ENCODE results near the gene ODC1. TPM values are rescaled to one million over a fixed set of nuclear protein-coding genes. Genes with fewer than 3 reads are reported as not detected.

Gene ODC1
- total RNA-seq, 1 experiment from 2014 or later: 46.6 TPM

DNA sequence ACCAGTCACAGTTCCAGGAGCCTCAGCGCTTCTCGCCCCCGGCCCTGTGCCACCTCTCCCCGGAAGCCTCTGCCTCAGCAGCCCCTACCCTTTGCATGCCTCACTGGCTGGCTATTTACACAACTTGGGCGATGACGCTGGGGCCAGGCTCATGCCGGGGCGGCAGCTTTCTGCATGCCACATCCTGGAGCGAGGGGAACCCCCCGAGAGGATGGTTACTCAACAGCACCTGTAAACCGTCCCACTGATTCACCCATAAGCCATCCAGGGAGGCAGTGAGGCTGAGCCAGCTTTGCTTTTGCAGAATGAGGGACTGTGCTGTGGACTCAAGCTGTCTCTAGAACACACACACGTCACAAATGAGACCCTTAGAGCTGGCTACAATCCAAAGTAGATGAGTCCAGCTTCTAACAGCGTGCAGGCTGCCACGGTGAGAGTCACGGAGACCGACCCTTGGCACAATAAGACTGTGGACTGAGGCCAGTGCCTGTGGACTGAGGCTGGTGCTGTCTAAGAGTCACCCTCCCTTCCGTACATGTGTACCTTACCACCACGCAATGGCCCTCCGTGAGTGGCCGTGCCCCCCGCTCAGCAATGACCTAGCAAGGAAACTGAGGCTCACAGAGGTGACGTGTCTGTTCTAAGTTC, 45.6 kb upstream of the ODC1 start:
- DNase-seq (ENCODE audit: low spot score) (no peak), ATAC-seq (no peak)
- ChIA-PET CTCF (interaction anchor here (2.2 kb wide), 1 partner anchor 22 kb away, joined by 5 read pairs; no protein-coding TSS in a partner anchor), POLR2A (no interaction called here)
- peaks cover 8% of the 10 kb centered on the region for H3K36me3 Mint-ChIP-seq
- peaks cover 6% of the 10 kb centered on the region for H3K4me1 Mint-ChIP-seq
- H3K9me3 Mint-ChIP-seq: peaks cover 8% of the 10 kb centered on the region
- no peak overlapping the region for H3K27ac Mint-ChIP-seq
- no peak overlapping the region for H3K4me3 Mint-ChIP-seq
- TF ChIP-seq GABPB1 (CRISPR knock-in tag; IDR thresholded peaks at IDR 0.05): peak; percentile 49; the same call in 1 of the 2 replicates
- TF ChIP-seq, protein P1, sequence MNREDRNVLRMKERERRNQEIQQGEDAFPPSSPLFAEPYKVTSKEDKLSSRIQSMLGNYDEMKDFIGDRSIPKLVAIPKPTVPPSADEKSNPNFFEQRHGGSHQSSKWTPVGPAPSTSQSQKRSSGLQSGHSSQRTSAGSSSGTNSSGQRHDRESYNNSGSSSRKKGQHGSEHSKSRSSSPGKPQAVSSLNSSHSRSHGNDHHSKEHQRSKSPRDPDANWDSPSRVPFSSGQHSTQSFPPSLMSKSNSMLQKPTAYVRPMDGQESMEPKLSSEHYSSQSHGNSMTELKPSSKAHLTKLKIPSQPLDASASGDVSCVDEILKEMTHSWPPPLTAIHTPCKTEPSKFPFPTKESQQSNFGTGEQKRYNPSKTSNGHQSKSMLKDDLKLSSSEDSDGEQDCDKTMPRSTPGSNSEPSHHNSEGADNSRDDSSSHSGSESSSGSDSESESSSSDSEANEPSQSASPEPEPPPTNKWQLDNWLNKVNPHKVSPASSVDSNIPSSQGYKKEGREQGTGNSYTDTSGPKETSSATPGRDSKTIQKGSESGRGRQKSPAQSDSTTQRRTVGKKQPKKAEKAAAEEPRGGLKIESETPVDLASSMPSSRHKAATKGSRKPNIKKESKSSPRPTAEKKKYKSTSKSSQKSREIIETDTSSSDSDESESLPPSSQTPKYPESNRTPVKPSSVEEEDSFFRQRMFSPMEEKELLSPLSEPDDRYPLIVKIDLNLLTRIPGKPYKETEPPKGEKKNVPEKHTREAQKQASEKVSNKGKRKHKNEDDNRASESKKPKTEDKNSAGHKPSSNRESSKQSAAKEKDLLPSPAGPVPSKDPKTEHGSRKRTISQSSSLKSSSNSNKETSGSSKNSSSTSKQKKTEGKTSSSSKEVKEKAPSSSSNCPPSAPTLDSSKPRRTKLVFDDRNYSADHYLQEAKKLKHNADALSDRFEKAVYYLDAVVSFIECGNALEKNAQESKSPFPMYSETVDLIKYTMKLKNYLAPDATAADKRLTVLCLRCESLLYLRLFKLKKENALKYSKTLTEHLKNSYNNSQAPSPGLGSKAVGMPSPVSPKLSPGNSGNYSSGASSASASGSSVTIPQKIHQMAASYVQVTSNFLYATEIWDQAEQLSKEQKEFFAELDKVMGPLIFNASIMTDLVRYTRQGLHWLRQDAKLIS (CRISPR knock-in tag; IDR thresholded peaks at IDR 0.05; ENCODE audit: borderline replicate concordance): no peak
- TF ChIP-seq, protein P2, sequence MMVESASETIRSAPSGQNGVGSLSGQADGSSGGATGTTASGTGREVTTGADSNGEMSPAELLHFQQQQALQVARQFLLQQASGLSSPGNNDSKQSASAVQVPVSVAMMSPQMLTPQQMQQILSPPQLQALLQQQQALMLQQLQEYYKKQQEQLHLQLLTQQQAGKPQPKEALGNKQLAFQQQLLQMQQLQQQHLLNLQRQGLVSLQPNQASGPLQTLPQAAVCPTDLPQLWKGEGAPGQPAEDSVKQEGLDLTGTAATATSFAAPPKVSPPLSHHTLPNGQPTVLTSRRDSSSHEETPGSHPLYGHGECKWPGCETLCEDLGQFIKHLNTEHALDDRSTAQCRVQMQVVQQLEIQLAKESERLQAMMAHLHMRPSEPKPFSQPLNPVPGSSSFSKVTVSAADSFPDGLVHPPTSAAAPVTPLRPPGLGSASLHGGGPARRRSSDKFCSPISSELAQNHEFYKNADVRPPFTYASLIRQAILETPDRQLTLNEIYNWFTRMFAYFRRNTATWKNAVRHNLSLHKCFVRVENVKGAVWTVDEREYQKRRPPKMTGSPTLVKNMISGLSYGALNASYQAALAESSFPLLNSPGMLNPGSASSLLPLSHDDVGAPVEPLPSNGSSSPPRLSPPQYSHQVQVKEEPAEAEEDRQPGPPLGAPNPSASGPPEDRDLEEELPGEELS (CRISPR knock-in tag; IDR thresholded peaks at IDR 0.05): no peak
- no peak for TF ChIP-seq FOXP1 (CRISPR knock-in tag; IDR thresholded peaks at IDR 0.05; ENCODE audit: borderline replicate concordance)
- no peak for TF ChIP-seq JUN (CRISPR knock-in tag; IDR thresholded peaks at IDR 0.05)
- no peaks in the 10 kb centered on the region for H3K27me3 Mint-ChIP-seq (ENCODE audit: low read depth)

DNA sequence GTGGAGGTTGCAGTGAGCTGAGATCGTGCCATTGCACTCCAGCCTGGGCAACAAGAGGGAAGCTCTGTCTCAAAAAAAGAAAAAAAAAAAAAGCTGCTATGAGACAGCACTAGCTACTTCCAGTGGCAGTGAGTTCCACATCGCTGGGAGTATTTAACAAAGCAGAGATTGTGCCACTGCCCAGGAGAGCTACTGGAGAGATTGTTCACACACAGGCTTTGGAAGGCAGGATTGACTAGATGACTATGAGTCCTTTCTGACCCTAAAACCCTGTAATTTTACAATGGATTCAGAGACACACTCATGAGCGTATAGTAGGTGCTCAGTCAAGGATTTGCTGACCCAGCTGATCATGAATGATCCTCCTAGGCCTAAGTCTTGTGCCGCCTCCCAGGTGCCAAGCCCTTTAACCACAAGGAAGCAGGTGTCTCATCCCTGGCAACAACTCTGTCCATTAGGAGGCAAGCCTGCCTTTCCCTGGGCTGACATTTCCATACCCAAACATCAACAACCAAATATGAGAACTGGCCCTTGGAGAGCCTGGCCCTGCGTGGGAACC, 45.0 kb upstream of the ODC1 start:
- Mint-ChIP-seq H3K27me3 (ENCODE audit: low read depth) (no peaks in the 10 kb centered on the region), H3K36me3 (peaks cover 8% of the 10 kb centered on the region), H3K4me1 (peaks cover 6% of the 10 kb centered on the region), H3K27ac (no peak overlapping the region), H3K4me3 (no peak overlapping the region), H3K9me3 (peaks cover 8% of the 10 kb centered on the region)
- ChIA-PET POLR2A (interaction anchor here (0.7 kb wide), 1 partner anchor 145 kb away, joined by 4 read pairs; no protein-coding TSS in a partner anchor), CTCF (interaction anchor here (0.6 to 2.2 kb wide), 2 partner anchors 21 to 26 kb away, joined by 4 to 5 read pairs; no protein-coding TSS in a partner anchor)
- no peak for ATAC-seq
- DNase-seq (ENCODE audit: low spot score): no peak
- TF ChIP-seq SOX15 (CRISPR knock-in tag; IDR thresholded peaks at IDR 0.05) (no peak), KAT7 (CRISPR knock-in tag; IDR thresholded peaks at IDR 0.05; ENCODE audit: borderline replicate concordance) (no peak), ZNF671 (CRISPR knock-in tag; IDR thresholded peaks at IDR 0.05) (no peak), TEAD1 (CRISPR knock-in tag; IDR thresholded peaks at IDR 0.05) (no peak), GRHL2 (CRISPR knock-in tag; IDR thresholded peaks at IDR 0.05; ENCODE audit: insufficient replicate concordance, severe bottlenecking) (no peak), ZNF138 (CRISPR knock-in tag; conservative IDR thresholded peaks at IDR 0.05) (no peak), OVOL2 (CRISPR knock-in tag; IDR thresholded peaks at IDR 0.05; ENCODE audit: borderline replicate concordance) (no peak)
- TF ChIP-seq, protein P3, sequence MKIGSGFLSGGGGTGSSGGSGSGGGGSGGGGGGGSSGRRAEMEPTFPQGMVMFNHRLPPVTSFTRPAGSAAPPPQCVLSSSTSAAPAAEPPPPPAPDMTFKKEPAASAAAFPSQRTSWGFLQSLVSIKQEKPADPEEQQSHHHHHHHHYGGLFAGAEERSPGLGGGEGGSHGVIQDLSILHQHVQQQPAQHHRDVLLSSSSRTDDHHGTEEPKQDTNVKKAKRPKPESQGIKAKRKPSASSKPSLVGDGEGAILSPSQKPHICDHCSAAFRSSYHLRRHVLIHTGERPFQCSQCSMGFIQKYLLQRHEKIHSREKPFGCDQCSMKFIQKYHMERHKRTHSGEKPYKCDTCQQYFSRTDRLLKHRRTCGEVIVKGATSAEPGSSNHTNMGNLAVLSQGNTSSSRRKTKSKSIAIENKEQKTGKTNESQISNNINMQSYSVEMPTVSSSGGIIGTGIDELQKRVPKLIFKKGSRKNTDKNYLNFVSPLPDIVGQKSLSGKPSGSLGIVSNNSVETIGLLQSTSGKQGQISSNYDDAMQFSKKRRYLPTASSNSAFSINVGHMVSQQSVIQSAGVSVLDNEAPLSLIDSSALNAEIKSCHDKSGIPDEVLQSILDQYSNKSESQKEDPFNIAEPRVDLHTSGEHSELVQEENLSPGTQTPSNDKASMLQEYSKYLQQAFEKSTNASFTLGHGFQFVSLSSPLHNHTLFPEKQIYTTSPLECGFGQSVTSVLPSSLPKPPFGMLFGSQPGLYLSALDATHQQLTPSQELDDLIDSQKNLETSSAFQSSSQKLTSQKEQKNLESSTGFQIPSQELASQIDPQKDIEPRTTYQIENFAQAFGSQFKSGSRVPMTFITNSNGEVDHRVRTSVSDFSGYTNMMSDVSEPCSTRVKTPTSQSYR (CRISPR knock-in tag; IDR thresholded peaks at IDR 0.05): no peak
